HepG2 (cell line): ENCODE measurements around the gene DAB2IP. TPM values are rescaled to one million over a fixed set of nuclear protein-coding genes. Genes with fewer than 3 reads are reported as not detected.
A peak's percentile ranks its signal among the peaks of the same experiment; 100 is the strongest.

ENCODE experiments used
- ARID2 ChIP-seq: sonication (generic); formaldehyde crosslinking; IDR thresholded peaks from 2 replicates; pipeline ENCODE4 v1.8.1; 2022; ENCODE audit warnings: mild to moderate bottlenecking, missing genetic modification reagents, borderline replicate concordance
- ARNTL ChIP-seq: sonication (generic); formaldehyde crosslinking; IDR thresholded peaks from 2 replicates; pipeline ENCODE4 v1.4.0; 2020; ENCODE audit warnings: mild to moderate bottlenecking, missing genetic modification reagents
- FOXO1 ChIP-seq: sonication (generic); formaldehyde crosslinking; IDR thresholded peaks from 2 replicates; pipeline ENCODE4 v1.4.0; 2020; ENCODE audit warnings: missing genetic modification reagents
- HOXA9 ChIP-seq: sonication (generic); formaldehyde crosslinking; IDR thresholded peaks from 2 replicates; pipeline ENCODE4 v1.8.1; 2022; ENCODE audit warnings: missing genetic modification reagents, mild to moderate bottlenecking, moderate library complexity, borderline replicate concordance
- MYNN ChIP-seq: sonication (generic); formaldehyde crosslinking; IDR thresholded peaks from 2 replicates; pipeline ENCODE4 v1.4.0; 2020; ENCODE audit warnings: mild to moderate bottlenecking, low read depth, missing genetic modification reagents
- RARA ChIP-seq: IDR thresholded peaks from 2 replicates; pipeline ENCODE4 v1.6.1; 2016; ENCODE audit warnings: missing genetic modification reagents, missing compliant biosample characterization
- ZNF143 ChIP-seq: sonication (generic); formaldehyde crosslinking; IDR thresholded peaks from 2 replicates; pipeline ENCODE4 v1.4.0; 2020; ENCODE audit warnings: missing genetic modification reagents
- ZNF20 ChIP-seq: sonication (generic); formaldehyde crosslinking; IDR thresholded peaks from 2 replicates; pipeline ENCODE4 v1.4.0; 2020; ENCODE audit warnings: mild to moderate bottlenecking, moderate library complexity, missing genetic modification reagents
- ZNF232 ChIP-seq: sonication (generic); formaldehyde crosslinking; IDR thresholded peaks from 2 replicates; pipeline ENCODE4 v1.4.0; 2020; ENCODE audit warnings: missing genetic modification reagents, borderline replicate concordance
- ZNF24 ChIP-seq: fragments of 450-650 bp; IDR thresholded peaks from 2 replicates; pipeline ENCODE4 v1.6.1; 2017; ENCODE audit warnings: antibody characterized with exemption, mild to moderate bottlenecking
- ZNF556 ChIP-seq: sonication (generic); formaldehyde crosslinking; IDR thresholded peaks from 2 replicates; pipeline ENCODE4 v1.4.0; 2020; ENCODE audit warnings: mild to moderate bottlenecking, missing genetic modification reagents, borderline replicate concordance
- ZNF629 ChIP-seq: sonication (generic); formaldehyde crosslinking; conservative IDR thresholded peaks from 2 replicates; pipeline ENCODE4 v1.5.0; 2020; ENCODE audit warnings: missing genetic modification reagents
- ZNF780A ChIP-seq: sonication (generic); formaldehyde crosslinking; IDR thresholded peaks from 2 replicates; pipeline ENCODE4 v1.8.0; 2022; ENCODE audit warnings: mild to moderate bottlenecking, missing genetic modification reagents, moderate library complexity
- ZNF792 ChIP-seq: IDR thresholded peaks from 2 replicates; pipeline ENCODE4 v1.6.1; 2016
- ZNF879 ChIP-seq: sonication (generic); formaldehyde crosslinking; IDR thresholded peaks from 2 replicates; pipeline ENCODE4 v1.8.1; 2023; ENCODE audit warnings: missing genetic modification reagents
- ZSCAN25 ChIP-seq: sonication (generic); formaldehyde crosslinking; IDR thresholded peaks from 2 replicates; pipeline ENCODE4 v1.8.0; 2022; ENCODE audit warnings: mild to moderate bottlenecking, missing genetic modification reagents
- polyA plus RNA-seq, 8 experiments: library from polyadenylated mRNA; depleted of rRNA in 3 of 8; stranded (reverse) in 7 of 8; unstranded in 1 of 8; fragments of >200 nt; fragmentation: Illumina TruSeq in 4 of 8; extraction: Trizol in 4 of 8; gene quantifications; 2 replicates each; pipeline versions ENCODE4 v1.2.1 to v1.2.3, GENCODE V29; 2011 to 2016; ENCODE audit warnings: low read depth in 4 of 8, missing spikeins in 1 of 8, mixed read lengths in 1 of 8; ENCODE audit not compliant: insufficient read depth in 1 of 8
- total RNA-seq, 5 experiments: library from RNA; depleted of rRNA; stranded (reverse); fragments of >200 nt; fragmentation: Illumina TruSeq; extraction: Trizol; gene quantifications; 2 replicates each; pipeline ENCODE4 v1.2.3, GENCODE V29; 2016; ENCODE audit warnings: low read depth in 1 of 5
- TF ChIP-seq, protein P1 (sequence below): sonication (generic); formaldehyde crosslinking; IDR thresholded peaks from 2 replicates; pipeline ENCODE4 v1.8.1; 2022; ENCODE audit warnings: mild to moderate bottlenecking, missing genetic modification reagents
- TF ChIP-seq, protein P2 (sequence below): sonication (generic); formaldehyde crosslinking; IDR thresholded peaks from 2 replicates; pipeline ENCODE4 v1.5.0; 2020; ENCODE audit warnings: missing genetic modification reagents
- TF ChIP-seq, protein P3 (sequence below): sonication (generic); formaldehyde crosslinking; IDR thresholded peaks from 2 replicates; pipeline ENCODE4 v1.4.0; 2020; ENCODE audit warnings: missing genetic modification reagents
- TF ChIP-seq, protein P4 (sequence below): sonication (generic); formaldehyde crosslinking; IDR thresholded peaks from 2 replicates; pipeline ENCODE4 v1.4.0; 2020; ENCODE audit warnings: mild to moderate bottlenecking, missing genetic modification reagents
- TF ChIP-seq, protein P5 (sequence below): sonication (generic); formaldehyde crosslinking; IDR thresholded peaks from 2 replicates; pipeline ENCODE4 v1.5.0; 2020; ENCODE audit warnings: mild to moderate bottlenecking, missing genetic modification reagents
- TF ChIP-seq, protein P6 (sequence below): sonication (generic); formaldehyde crosslinking; IDR thresholded peaks from 2 replicates; pipeline ENCODE4 v1.4.0; 2020; ENCODE audit warnings: mild to moderate bottlenecking, missing genetic modification reagents
- TF ChIP-seq, protein P7 (sequence below): sonication (generic); formaldehyde crosslinking; IDR thresholded peaks from 2 replicates; pipeline ENCODE4 v1.5.0; 2020; ENCODE audit warnings: missing genetic modification reagents, mild to moderate bottlenecking, borderline replicate concordance

The DAB2IP gene
- total and polyA plus RNA-seq, 2 of the 13 experiments (the other 11 are each of a cell fraction or from before 2014, with no cell fraction given) = 25.3 to 37.9 TPM

DNA sequence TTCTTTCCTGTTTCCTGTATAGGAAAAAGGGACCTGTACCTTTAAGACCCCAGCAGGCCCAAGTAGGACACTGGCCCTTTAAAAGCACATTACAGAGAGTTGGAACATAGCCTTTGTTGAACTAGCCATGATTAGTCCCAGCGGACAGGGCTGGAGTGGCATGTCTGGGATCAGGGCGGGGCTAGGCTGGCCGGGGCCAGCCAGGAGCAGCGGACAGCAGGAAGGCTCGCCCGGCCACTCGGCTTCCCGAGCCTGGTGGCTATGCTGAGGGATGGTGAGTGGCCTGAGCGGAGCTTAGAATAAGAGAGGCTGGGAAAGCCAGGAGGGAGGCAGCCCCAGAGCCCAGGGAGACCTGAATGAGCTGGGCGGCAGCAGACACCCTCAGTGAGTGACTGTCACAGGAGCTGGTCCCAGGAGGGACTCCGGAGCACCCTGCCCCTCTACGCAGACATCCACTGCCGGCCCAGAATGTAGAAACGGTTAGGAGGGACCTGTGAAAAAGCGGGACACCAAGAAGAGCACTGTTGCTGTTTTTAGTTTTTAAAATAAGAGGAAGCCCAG is 92.1 kb downstream of the DAB2IP start (continued):
- TF ChIP-seq, protein P1, sequence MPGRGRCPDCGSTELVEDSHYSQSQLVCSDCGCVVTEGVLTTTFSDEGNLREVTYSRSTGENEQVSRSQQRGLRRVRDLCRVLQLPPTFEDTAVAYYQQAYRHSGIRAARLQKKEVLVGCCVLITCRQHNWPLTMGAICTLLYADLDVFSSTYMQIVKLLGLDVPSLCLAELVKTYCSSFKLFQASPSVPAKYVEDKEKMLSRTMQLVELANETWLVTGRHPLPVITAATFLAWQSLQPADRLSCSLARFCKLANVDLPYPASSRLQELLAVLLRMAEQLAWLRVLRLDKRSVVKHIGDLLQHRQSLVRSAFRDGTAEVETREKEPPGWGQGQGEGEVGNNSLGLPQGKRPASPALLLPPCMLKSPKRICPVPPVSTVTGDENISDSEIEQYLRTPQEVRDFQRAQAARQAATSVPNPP (CRISPR knock-in tag) = no peak
- TF ChIP-seq ZNF879 (CRISPR knock-in tag) = no peak
- TF ChIP-seq, protein P2, sequence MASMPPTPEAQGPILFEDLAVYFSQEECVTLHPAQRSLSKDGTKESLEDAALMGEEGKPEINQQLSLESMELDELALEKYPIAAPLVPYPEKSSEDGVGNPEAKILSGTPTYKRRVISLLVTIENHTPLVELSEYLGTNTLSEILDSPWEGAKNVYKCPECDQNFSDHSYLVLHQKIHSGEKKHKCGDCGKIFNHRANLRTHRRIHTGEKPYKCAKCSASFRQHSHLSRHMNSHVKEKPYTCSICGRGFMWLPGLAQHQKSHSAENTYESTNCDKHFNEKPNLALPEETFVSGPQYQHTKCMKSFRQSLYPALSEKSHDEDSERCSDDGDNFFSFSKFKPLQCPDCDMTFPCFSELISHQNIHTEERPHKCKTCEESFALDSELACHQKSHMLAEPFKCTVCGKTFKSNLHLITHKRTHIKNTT (CRISPR knock-in tag) = no peak
- TF ChIP-seq ZNF780A (CRISPR knock-in tag) = no peak
- no peak for TF ChIP-seq MYNN (CRISPR knock-in tag)
- TF ChIP-seq ZNF24 = no peak
- TF ChIP-seq ZNF556 (CRISPR knock-in tag) = no peak
- TF ChIP-seq ZNF232 (CRISPR knock-in tag) = no peak
- TF ChIP-seq, protein P3, sequence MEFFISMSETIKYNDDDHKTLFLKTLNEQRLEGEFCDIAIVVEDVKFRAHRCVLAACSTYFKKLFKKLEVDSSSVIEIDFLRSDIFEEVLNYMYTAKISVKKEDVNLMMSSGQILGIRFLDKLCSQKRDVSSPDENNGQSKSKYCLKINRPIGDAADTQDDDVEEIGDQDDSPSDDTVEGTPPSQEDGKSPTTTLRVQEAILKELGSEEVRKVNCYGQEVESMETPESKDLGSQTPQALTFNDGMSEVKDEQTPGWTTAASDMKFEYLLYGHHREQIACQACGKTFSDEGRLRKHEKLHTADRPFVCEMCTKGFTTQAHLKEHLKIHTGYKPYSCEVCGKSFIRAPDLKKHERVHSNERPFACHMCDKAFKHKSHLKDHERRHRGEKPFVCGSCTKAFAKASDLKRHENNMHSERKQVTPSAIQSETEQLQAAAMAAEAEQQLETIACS (CRISPR knock-in tag) = no peak
- no peak for TF ChIP-seq ZNF143 (CRISPR knock-in tag)
- no peak for TF ChIP-seq HOXA9 (CRISPR knock-in tag)
- TF ChIP-seq RARA (CRISPR knock-in tag) = 0 out of 2 replicates have a peak, but pooled peaks have one; percentile 23
- TF ChIP-seq, protein P4, sequence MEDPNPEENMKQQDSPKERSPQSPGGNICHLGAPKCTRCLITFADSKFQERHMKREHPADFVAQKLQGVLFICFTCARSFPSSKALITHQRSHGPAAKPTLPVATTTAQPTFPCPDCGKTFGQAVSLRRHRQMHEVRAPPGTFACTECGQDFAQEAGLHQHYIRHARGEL (CRISPR knock-in tag) = no peak
- no peak for TF ChIP-seq ZNF792 (CRISPR knock-in tag)
- TF ChIP-seq ZSCAN25 = no peak
- no peak for TF ChIP-seq ARID2 (CRISPR knock-in tag)
- TF ChIP-seq FOXO1 = peak; percentile 28; the same call in 1 of the 2 replicates
- TF ChIP-seq, protein P5, sequence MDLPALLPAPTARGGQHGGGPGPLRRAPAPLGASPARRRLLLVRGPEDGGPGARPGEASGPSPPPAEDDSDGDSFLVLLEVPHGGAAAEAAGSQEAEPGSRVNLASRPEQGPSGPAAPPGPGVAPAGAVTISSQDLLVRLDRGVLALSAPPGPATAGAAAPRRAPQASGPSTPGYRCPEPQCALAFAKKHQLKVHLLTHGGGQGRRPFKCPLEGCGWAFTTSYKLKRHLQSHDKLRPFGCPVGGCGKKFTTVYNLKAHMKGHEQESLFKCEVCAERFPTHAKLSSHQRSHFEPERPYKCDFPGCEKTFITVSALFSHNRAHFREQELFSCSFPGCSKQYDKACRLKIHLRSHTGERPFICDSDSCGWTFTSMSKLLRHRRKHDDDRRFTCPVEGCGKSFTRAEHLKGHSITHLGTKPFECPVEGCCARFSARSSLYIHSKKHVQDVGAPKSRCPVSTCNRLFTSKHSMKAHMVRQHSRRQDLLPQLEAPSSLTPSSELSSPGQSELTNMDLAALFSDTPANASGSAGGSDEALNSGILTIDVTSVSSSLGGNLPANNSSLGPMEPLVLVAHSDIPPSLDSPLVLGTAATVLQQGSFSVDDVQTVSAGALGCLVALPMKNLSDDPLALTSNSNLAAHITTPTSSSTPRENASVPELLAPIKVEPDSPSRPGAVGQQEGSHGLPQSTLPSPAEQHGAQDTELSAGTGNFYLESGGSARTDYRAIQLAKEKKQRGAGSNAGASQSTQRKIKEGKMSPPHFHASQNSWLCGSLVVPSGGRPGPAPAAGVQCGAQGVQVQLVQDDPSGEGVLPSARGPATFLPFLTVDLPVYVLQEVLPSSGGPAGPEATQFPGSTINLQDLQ (CRISPR knock-in tag) = no peak
- no peak for TF ChIP-seq ARNTL (CRISPR knock-in tag)
- no peak for TF ChIP-seq ZNF629 (CRISPR knock-in tag)
- no peak for TF ChIP-seq ZNF20 (CRISPR knock-in tag)
- TF ChIP-seq, protein P6, sequence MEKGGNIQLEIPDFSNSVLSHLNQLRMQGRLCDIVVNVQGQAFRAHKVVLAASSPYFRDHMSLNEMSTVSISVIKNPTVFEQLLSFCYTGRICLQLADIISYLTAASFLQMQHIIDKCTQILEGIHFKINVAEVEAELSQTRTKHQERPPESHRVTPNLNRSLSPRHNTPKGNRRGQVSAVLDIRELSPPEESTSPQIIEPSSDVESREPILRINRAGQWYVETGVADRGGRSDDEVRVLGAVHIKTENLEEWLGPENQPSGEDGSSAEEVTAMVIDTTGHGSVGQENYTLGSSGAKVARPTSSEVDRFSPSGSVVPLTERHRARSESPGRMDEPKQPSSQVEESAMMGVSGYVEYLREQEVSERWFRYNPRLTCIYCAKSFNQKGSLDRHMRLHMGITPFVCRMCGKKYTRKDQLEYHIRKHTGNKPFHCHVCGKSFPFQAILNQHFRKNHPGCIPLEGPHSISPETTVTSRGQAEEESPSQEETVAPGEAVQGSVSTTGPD (CRISPR knock-in tag) = no peak
- TF ChIP-seq, protein P7, sequence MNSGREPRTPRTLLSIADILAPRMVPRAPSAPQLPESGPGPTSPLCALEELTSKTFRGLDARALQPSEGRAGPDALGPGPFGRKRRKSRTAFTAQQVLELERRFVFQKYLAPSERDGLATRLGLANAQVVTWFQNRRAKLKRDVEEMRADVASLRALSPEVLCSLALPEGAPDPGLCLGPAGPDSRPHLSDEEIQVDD = no peak
